C4-2B (cell line): ENCODE data around the gene ME3.

Experiments
- H3K27ac ChIP-seq: fragments of 450-650 bp; 2 replicates; pipeline ENCODE4 v1.5.1; 2017
- CTCF ChIP-seq: fragments of 450-650 bp; conservative IDR thresholded peaks from 2 replicates; pipeline ENCODE4 v1.5.1; 2017; ENCODE audit warnings: mild to moderate bottlenecking
- ZFX ChIP-seq: fragments of 450-650 bp; IDR thresholded peaks from 2 replicates; pipeline ENCODE4 v1.6.1; 2017

ME3 gene

GRCh38 chr11:86702220-86702983 is 30.0 kb upstream of the ME3 start:
- TF ChIP-seq ZFX (no peak), CTCF (no peak)
- no peak overlapping the region for H3K27ac ChIP-seq

- no peak overlapping the region for H3K27ac ChIP-seq
- TF ChIP-seq ZFX (no peak), CTCF (no peak)
These were observed 26.8 kb upstream of the ME3 start for GRCh38 chr11:86699040-86699791.

GRCh38 chr11:86698639-86699038 is 26.2 kb upstream of the ME3 start:
- no peak overlapping the region for H3K27ac ChIP-seq
- TF ChIP-seq CTCF = no peak
- TF ChIP-seq ZFX = no peak

GRCh38 chr11:86696451-86696850 is 24.0 kb upstream of the ME3 start:
- no peak overlapping the region for H3K27ac ChIP-seq
- TF ChIP-seq CTCF = no peak
- no peak for TF ChIP-seq ZFX

GRCh38 chr11:86696004-86696403 is 23.6 kb upstream of the ME3 start:
- H3K27ac ChIP-seq = no peak overlapping the region
- TF ChIP-seq CTCF = no peak
- no peak for TF ChIP-seq ZFX

- TF ChIP-seq CTCF (no peak), ZFX (no peak)
- no peak overlapping the region for H3K27ac ChIP-seq
These were observed 23.0 kb upstream of the ME3 start for GRCh38 chr11:86695373-86695772.

- TF ChIP-seq CTCF = no peak
- TF ChIP-seq ZFX = no peak
- H3K27ac ChIP-seq = no peak overlapping the region
These were observed 21.1 kb upstream of the ME3 start for GRCh38 chr11:86693518-86693917.
